ENCODE measurements around the gene FUT6.
"Not testable (repeated sequence)": the region's sequence is repeated elsewhere in the genome, so short reads cannot be mapped to it uniquely, and the experiment has no call there.

DNA sequence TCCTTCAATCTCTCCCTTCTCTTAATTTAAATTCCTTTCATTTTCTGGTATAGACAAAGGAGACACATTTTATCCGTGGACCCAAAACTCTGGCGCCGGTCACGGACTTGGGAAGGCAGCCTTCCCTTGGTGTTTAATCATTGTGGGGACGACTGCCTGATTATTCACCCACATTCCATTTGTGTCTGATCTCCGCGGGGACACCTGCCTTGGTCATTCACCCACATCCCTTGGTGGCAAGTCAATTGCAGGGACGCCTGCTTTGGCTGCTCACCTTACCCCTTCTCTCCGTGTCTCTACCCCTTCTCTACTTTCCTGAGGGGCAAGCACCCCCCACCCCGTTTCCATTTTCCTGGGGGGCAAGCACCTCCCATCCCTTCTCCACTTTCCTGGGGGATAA is 8.3 kb upstream of the FUT6 start:
- TF ChIP-seq, protein P1, sequence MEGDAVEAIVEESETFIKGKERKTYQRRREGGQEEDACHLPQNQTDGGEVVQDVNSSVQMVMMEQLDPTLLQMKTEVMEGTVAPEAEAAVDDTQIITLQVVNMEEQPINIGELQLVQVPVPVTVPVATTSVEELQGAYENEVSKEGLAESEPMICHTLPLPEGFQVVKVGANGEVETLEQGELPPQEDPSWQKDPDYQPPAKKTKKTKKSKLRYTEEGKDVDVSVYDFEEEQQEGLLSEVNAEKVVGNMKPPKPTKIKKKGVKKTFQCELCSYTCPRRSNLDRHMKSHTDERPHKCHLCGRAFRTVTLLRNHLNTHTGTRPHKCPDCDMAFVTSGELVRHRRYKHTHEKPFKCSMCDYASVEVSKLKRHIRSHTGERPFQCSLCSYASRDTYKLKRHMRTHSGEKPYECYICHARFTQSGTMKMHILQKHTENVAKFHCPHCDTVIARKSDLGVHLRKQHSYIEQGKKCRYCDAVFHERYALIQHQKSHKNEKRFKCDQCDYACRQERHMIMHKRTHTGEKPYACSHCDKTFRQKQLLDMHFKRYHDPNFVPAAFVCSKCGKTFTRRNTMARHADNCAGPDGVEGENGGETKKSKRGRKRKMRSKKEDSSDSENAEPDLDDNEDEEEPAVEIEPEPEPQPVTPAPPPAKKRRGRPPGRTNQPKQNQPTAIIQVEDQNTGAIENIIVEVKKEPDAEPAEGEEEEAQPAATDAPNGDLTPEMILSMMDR (IDR thresholded peaks at IDR 0.05 in 4 of 5, conservative IDR thresholded peaks at IDR 0.05 in 1 of 5) = not testable (repeated sequence)
- not testable (repeated sequence) for TF ChIP-seq POLR2A (IDR thresholded peaks at IDR 0.05)
